Measurements from ENCODE around the gene NPLOC4. TPM values are rescaled to one million over a fixed set of nuclear protein-coding genes. Genes with fewer than 3 reads are reported as not detected.

The NPLOC4 gene
- total and polyA plus RNA-seq, 2 of the 13 experiments (the other 11 are each of a cell fraction or from before 2014, with no cell fraction given): 57.0 to 97.0 TPM

- TF ChIP-seq STAG1 (CRISPR knock-in tag; IDR thresholded peaks at IDR 0.05) (peak; percentile 24; the same call in 1 of the 2 replicates), TFE3 (CRISPR knock-in tag; IDR thresholded peaks at IDR 0.05) (no peak)
Measured at GRCh38 chr17:81527591-81528383, 109.1 kb downstream of the NPLOC4 start, which contains the start of gene FSCN2 (continued).

GRCh38 chr17:81526662-81527571 lies 110.0 kb downstream of the NPLOC4 start:
- 61% methylated on average over 18 of the region's 21 CpGs for WGBS (ENCODE audit: low lambda C conversion rate)
- no peak overlapping the region for H2AFZ ChIP-seq (ENCODE audit: low read length)
- H3K9me3 ChIP-seq (ENCODE audit: low read length): peaks cover 11% of the 10 kb centered on the region; the same call in 1 of the 2 replicates
- in situ Hi-C loops (cut with HindIII; ENCODE audit: extremely low pct_ligation_motif_present, low pct_unique_long_range_greater_than_20kb) (no loop called here), intact Hi-C loops (cut with micrococcal nuclease; ENCODE audit: unreplicated experiment) (no loop called here)
- no peak overlapping the region for H3K27ac ChIP-seq (ENCODE audit: extremely low read length, insufficient read depth, low read length)
- ChIA-PET POLR2A (interaction anchor here (1.4 kb wide), 1 partner anchor 26 kb away, joined by 3 read pairs; the partner anchor contains the start of gene FAAP100), CTCF (ENCODE audit: low intra/inter-chr PET ratio, low total read pairs) (no interaction called here)
- TF ChIP-seq ZFYVE20 (CRISPR knock-in tag; IDR thresholded peaks at IDR 0.05; ENCODE audit: borderline replicate concordance, low read depth): no peak
- TF ChIP-seq MXD1 (CRISPR knock-in tag; IDR thresholded peaks at IDR 0.05): no peak
- TF ChIP-seq TBX3 (IDR thresholded peaks at IDR 0.05; ENCODE audit: borderline replicate concordance): no peak
- no TSS peak for BruUV-seq (replicated peaks)
- peaks cover 5% of the 10 kb centered on the region; the same call in 1 of the 2 replicates for H4K20me1 ChIP-seq (ENCODE audit: insufficient read depth, low read length)
- ATAC-seq (peak; percentile 1; the same call in 1 of the 3 replicates), FAIRE-seq (no peak), DNase-seq (ENCODE audit: low spot score) (no peak)
- peaks cover 23% of the 10 kb centered on the region for H3K4me1 ChIP-seq (ENCODE audit: insufficient read depth, low read length)
- H3K79me2 ChIP-seq (ENCODE audit: insufficient read depth, low read length): no peaks in the 10 kb centered on the region
- H3K4me3 ChIP-seq (replicated peaks in 1 of 3; ENCODE audit: insufficient read depth in 1 of 3, low read depth in 2 of 3, low read length in 3 of 3): no peak overlapping the region
- H3K9ac ChIP-seq (ENCODE audit: insufficient read depth, low read depth, low read length): no peak overlapping the region
- no peak overlapping the region for H3K4me2 ChIP-seq (ENCODE audit: low read depth, low read length)
- no peaks in the 10 kb centered on the region for H3K36me3 ChIP-seq (replicated peaks in 1 of 2; ENCODE audit: control insufficient read depth in 1 of 2, insufficient read depth in 2 of 2, low read length in 2 of 2)
- peaks cover 19 to 76% of the 10 kb centered on the region in 2 experiments for H3K27me3 ChIP-seq (ENCODE audit: control insufficient read depth in 1 of 2, insufficient read depth in 2 of 2, low read length in 2 of 2)

Measured in HepG2 (cell line).